Subcutaneous abdominal adipose tissue (tissue), 5 donors: Measurements from ENCODE around the gene ATP8B3.

Source experiments
- H3K27ac ChIP-seq: one replicate; pipeline ENCODE4 v1.7.0; 2013; ENCODE audit warnings: low read depth, mild to moderate bottlenecking, inconsistent platforms, low read length, moderate library complexity
- H3K27me3 ChIP-seq, 5 donors: one replicate each; pipeline ENCODE4 v1.7.0; 2013; ENCODE audit warnings: low read length in 5 of 5, inconsistent platforms in 1 of 5; ENCODE audit not compliant: control insufficient read depth in 5 of 5, insufficient read depth in 4 of 5
- H3K36me3 ChIP-seq, 5 donors: one replicate each; pipeline ENCODE4 v1.7.0; 2013; ENCODE audit warnings: low read length in 5 of 5; ENCODE audit not compliant: control insufficient read depth in 5 of 5, insufficient read depth in 5 of 5
- H3K4me1 ChIP-seq, 5 donors: one replicate each; pipeline ENCODE4 v1.7.0; 2013; ENCODE audit warnings: low read length in 5 of 5, mild to moderate bottlenecking in 3 of 5, moderate library complexity in 1 of 5; ENCODE audit not compliant: control insufficient read depth in 5 of 5, insufficient read depth in 5 of 5
- H3K4me3 ChIP-seq, 5 donors: one replicate each; pipeline ENCODE4 v1.7.0; 2013; ENCODE audit warnings: low read length in 5 of 5, low read depth in 1 of 5
- H3K9ac ChIP-seq, 5 donors: one replicate each; pipeline ENCODE4 v1.7.0; 2013; ENCODE audit warnings: low read length in 5 of 5, mild to moderate bottlenecking in 4 of 5, moderate library complexity in 3 of 5
- H3K9me3 ChIP-seq, 5 donors: one replicate each; pipeline ENCODE4 v1.7.0; 2013; ENCODE audit warnings: low read length in 5 of 5; ENCODE audit not compliant: control insufficient read depth in 5 of 5
- donor health status: healthy.
- donor health status: healthy.
- donor health status: healthy.
- donor health status: healthy.
- donor health status: healthy.

ATP8B3 gene

DNA sequence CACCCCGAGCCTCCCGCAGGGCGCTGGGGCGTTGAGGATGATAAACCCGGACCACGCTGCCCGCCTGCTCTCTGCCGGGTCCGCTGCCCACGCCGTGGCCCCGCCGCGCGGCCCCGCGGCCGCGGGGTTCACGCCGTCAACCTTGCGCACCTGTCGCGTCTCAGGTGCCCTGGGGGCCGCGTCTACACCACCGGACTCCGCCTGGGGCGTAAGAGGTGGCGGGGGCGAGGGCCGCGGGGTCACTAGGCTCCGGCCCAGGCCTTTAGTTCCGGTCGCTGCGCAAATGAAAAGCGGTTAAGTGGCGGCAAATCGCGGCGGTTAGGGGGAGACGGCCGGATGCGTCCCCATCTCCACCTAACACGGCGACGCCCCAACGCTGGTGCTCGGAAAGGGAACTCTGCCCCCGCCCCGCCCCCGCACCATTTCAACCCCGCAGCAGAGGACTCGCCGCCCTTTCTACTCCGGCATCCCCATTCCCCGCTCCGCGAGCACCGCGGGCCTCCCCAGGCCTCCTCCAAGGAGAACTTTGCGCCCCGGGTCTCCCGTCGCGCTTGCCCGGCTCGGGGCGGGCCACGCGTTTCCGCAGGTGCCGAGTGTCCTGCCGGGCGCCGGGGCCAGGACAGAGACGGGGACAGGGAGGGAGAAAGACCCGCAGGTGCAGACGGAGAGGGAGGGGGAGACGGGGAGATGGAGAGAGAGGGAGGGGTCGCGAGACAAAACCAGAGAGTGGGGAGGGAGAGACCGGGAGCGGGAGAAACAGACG is 54.4 kb downstream of the ATP8B3 start:
- Histone ChIP-seq H3K9me3 (no peaks in the 10 kb centered on the region), H3K9ac (no peak overlapping the region), H3K27me3 (peaks cover 63 to 81% (median 76%) of the 10 kb centered on the region in 5 donors), H3K36me3 (no peaks in the 10 kb centered on the region), H3K4me3 (no peak overlapping the region), H3K4me1 (peaks cover 0 to 9% (median 0%) of the 10 kb centered on the region in 5 donors), H3K27ac (no peak overlapping the region)

GRCh38 chr19:1756705-1757465 is 55.2 kb downstream of the ATP8B3 start:
- Histone ChIP-seq H3K36me3 (no peaks in the 10 kb centered on the region), H3K4me3 (no peak overlapping the region), H3K9me3 (no peaks in the 10 kb centered on the region), H3K9ac (no peak overlapping the region), H3K4me1 (peaks cover 0 to 9% (median 0%) of the 10 kb centered on the region in 5 donors), H3K27me3 (peaks cover 65 to 81% (median 76%) of the 10 kb centered on the region in 5 donors), H3K27ac (no peak overlapping the region)

GRCh38 chr19:1756264-1756663 is 55.8 kb downstream of the ATP8B3 start:
- Histone ChIP-seq H3K27me3 (peaks cover 65 to 81% (median 76%) of the 10 kb centered on the region in 5 donors), H3K27ac (no peak overlapping the region), H3K4me3 (no peak overlapping the region), H3K9ac (no peak overlapping the region), H3K9me3 (no peaks in the 10 kb centered on the region), H3K36me3 (no peaks in the 10 kb centered on the region), H3K4me1 (peaks cover 0 to 9% (median 0%) of the 10 kb centered on the region in 5 donors)

DNA sequence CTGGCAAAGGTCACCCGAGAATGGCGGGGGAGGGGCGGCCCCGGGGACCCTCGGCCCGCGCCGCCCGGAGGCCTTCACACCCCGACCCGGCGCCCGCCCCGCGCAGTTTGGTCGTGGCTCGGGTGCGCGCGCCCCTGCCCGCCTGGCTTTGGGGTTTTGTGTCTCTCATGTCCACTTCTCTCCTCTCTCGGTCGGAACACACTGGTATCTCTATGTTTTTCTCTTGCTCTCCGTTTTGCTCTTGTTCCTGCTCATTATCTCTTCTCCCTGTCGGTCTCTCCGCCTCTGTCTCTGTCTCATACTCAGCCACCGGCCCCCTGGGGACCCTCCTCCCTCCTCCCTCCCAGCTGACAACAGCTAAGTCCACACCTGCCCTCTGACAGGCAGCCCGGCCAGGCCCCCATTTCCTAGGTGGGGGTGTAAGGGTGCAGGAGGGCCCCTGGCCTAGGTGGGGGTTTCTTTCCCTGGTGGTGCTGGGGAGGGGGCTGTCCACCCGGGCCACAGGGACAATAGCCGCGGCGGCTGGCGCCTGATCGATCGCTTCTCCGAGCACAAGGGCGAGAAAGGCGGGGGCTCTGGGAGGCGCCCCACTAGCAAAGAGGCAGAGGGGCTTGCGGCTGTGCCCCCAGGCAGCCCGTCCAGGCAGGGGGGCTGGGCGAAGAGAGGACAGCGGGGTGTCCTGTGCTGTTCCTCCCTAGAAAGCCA is 56.5 kb downstream of the ATP8B3 start:
- no peaks in the 10 kb centered on the region for H3K9me3 ChIP-seq
- H3K4me3 ChIP-seq = no peak overlapping the region
- no peaks in the 10 kb centered on the region for H3K36me3 ChIP-seq
- H3K4me1 ChIP-seq = peaks cover 0 to 9% (median 0%) of the 10 kb centered on the region in 5 donors
- no peak overlapping the region for H3K27ac ChIP-seq
- no peak overlapping the region for H3K9ac ChIP-seq
- peaks cover 70 to 83% (median 78%) of the 10 kb centered on the region in 5 donors for H3K27me3 ChIP-seq

- Histone ChIP-seq H3K36me3 (no peaks in the 10 kb centered on the region), H3K9me3 (no peaks in the 10 kb centered on the region), H3K27ac (no peak overlapping the region), H3K9ac (no peak overlapping the region), H3K27me3 (peaks cover 72 to 83% (median 78%) of the 10 kb centered on the region in 5 donors), H3K4me3 (no peak overlapping the region), H3K4me1 (peaks cover 0 to 13% (median 5%) of the 10 kb centered on the region in 5 donors)
Measured at GRCh38 chr19:1754636-1755466, 57.2 kb downstream of the ATP8B3 start.

DNA sequence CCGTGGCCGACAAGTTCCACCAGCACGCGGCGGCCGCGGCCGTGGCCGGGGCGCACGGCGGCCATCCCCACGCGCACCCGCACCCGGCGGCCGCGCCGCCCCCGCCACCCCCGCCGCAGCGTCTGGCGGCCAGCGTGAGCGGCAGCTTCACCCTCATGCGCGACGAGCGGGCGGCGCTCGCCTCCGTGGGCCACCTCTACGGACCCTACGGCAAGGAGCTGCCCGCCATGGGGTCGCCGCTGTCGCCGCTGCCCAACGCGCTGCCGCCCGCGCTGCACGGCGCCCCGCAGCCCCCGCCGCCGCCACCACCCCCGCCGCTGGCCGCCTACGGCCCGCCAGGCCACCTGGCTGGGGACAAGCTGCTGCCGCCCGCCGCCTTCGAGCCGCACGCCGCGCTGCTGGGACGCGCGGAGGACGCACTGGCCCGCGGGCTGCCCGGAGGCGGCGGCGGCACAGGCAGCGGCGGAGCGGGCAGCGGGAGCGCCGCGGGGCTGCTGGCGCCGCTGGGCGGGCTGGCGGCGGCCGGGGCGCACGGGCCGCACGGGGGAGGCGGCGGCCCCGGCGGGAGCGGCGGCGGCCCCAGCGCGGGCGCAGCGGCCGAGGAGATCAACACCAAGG is 57.9 kb downstream of the ATP8B3 start:
- no peak overlapping the region for H3K9ac ChIP-seq
- no peaks in the 10 kb centered on the region for H3K36me3 ChIP-seq
- H3K4me1 ChIP-seq = peaks cover 0 to 19% (median 5%) of the 10 kb centered on the region in 5 donors
- no peak overlapping the region for H3K27ac ChIP-seq
- H3K4me3 ChIP-seq = no peak overlapping the region
- peaks cover 68 to 82% (median 78%) of the 10 kb centered on the region in 5 donors for H3K27me3 ChIP-seq
- H3K9me3 ChIP-seq = no peaks in the 10 kb centered on the region

GRCh38 chr19:1752757-1753728 is 59.0 kb downstream of the ATP8B3 start, which contains the start of gene ONECUT3:
Gene ONECUT3 (plus strand): TSS chr19:1753506. CDS start chr19:1753663, 157 bp downstream.
- Histone ChIP-seq H3K27ac (no peak within 1 kb of the TSS), H3K9ac (no peak within 1 kb of the TSS), H3K9me3 (no peaks in the 10 kb centered on the region), H3K4me3 (no peak within 1 kb of the TSS), H3K27me3 (peaks cover 71 to 84% (median 81%) of the 10 kb centered on the region in 5 donors), H3K36me3 (no peaks in the 10 kb centered on the region), H3K4me1 (peaks cover 0 to 27% (median 5%) of the 10 kb centered on the region in 5 donors)

- Histone ChIP-seq H3K36me3 (no peaks in the 10 kb centered on the region), H3K27me3 (peaks cover 69 to 81% (median 80%) of the 10 kb centered on the region in 5 donors), H3K9ac (no peak overlapping the region), H3K4me3 (no peak overlapping the region), H3K9me3 (no peaks in the 10 kb centered on the region), H3K27ac (no peak overlapping the region), H3K4me1 (peaks cover 0 to 25% (median 5%) of the 10 kb centered on the region in 5 donors)
Measured at GRCh38 chr19:1752009-1752756, 59.9 kb downstream of the ATP8B3 start.
